Kidney (tissue), 14 donors: ENCODE measurements around the gene PLXNA2. TPM values are rescaled to one million over a fixed set of nuclear protein-coding genes. Genes with fewer than 3 reads are reported as not detected.

ENCODE experiments used
- DNase-seq, 5 donors: peaks; one replicate each; pipeline ENCODE4 v3.0.0-alpha.2; 2013 to 2020
- FAIRE-seq: peaks from 2 replicates; lab custom pipeline; 2012; peaks lifted over from hg19 to GRCh38; lab: Jason Lieb, UNC
- H3K27ac ChIP-seq, 2 donors: one replicate each; pipeline ENCODE4 v1.7.0; 2013; ENCODE audit warnings: low read depth in 2 of 2, low read length in 2 of 2, inconsistent platforms in 1 of 2
- H3K27me3 ChIP-seq: one replicate; pipeline ENCODE4 v1.7.1; 2013; ENCODE audit warnings: low read length, inconsistent platforms; ENCODE audit not compliant: control insufficient read depth, insufficient read depth
- H3K36me3 ChIP-seq, 3 donors: one replicate each; pipeline versions ENCODE4 v1.7.0 to v1.7.1; 2013; ENCODE audit warnings: low read length in 3 of 3, control low read depth in 1 of 3, inconsistent platforms in 1 of 3; ENCODE audit not compliant: insufficient read depth in 3 of 3, control insufficient read depth in 2 of 3
- H3K4me1 ChIP-seq, 3 donors: one replicate each; pipeline versions ENCODE4 v1.7.0 to v1.7.1; 2013; ENCODE audit warnings: low read length in 3 of 3, inconsistent platforms in 1 of 3, low read depth in 1 of 3; ENCODE audit not compliant: control insufficient read depth in 2 of 3, insufficient read depth in 2 of 3
- H3K4me3 ChIP-seq, 3 donors: one replicate each; pipeline versions ENCODE4 v1.7.0 to v1.8.1; 2013; ENCODE audit warnings: low read length in 3 of 3, control low read depth in 1 of 3, inconsistent platforms in 1 of 3
- H3K9ac ChIP-seq, 3 donors: one replicate each; pipeline versions ENCODE4 v1.7.0 to v1.7.1; 2013; ENCODE audit warnings: low read length in 3 of 3, control low read depth in 1 of 3, inconsistent platforms in 1 of 3
- H3K9me3 ChIP-seq, 3 donors: one replicate each; pipeline versions ENCODE4 v1.7.0 to v1.7.1; 2013; ENCODE audit warnings: low read length in 3 of 3, control low read depth in 1 of 3, inconsistent platforms in 1 of 3; ENCODE audit not compliant: control insufficient read depth in 2 of 3, insufficient read depth in 1 of 3
- CTCF ChIP-seq: IDR thresholded peaks from 3 replicates; pipeline ENCODE4 v1.5.1; 2012; ENCODE audit warnings: mild to moderate bottlenecking, moderate library complexity, borderline replicate concordance; ENCODE audit not compliant: insufficient read depth; ENCODE audit errors: extremely low read depth
- intact Hi-C: fragments of 100-400 bp; cut with DNase I; formaldehyde crosslinking; loops from one replicate; pipeline ENCODE4 v1.11.1; 2022
- polyA plus RNA-seq: library from polyadenylated mRNA; stranded (reverse); fragments of 350-450 nt; fragmentation: Illumina TruSeq; extraction: RNeasy Lipid Tissue Mini Kit (QIAGEN cat#74804); gene quantifications from one replicate; pipeline ENCODE4 v1.2.3, GENCODE V29; 2014; ENCODE audit warnings: low read depth, low replicate concordance; ENCODE audit not compliant: insufficient read depth
- total RNA-seq: library from RNA; stranded (reverse); fragmentation: NEBNext Ultra II Directional; extraction: Animal tissue kit (Norgen Biotek cat#: 25700); gene quantifications from one replicate; pipeline ENCODE4 v1.2.1, GENCODE V29; 2021
- donor health status: control.
- donor health status: control.
- donor health status: control.
- donor health status: control.
- donor health status: control.
- donor health status: DM: yes; HTN: yes; CAD: no.
- donor health status: Normal renal cell carcinoma (clear cell type).

PLXNA2 gene
- total and polyA plus RNA-seq, 2 donors from 2014 or later: 2.4 to 27.9 TPM

DNA sequence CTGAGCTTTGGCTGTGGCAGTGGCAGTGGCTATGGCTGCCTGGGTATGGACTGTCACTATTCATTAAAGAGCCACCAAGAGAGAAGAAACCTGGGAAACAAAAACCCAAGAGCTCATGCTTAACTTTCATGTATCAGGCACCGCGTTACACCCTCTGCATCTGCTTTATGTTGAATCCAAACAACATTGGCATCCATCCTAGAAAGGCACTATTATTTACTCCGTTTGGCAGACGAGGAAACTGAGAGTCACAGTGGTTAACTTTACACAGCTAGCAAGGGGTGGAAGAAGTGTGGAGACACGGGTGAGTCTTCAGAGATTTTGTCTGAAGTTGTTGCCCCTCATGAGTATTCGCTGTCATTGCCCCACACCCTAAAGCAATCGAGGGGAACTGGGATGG lies 63.8 kb downstream of the PLXNA2 start:
- Histone ChIP-seq H3K9me3 (no peaks in the 10 kb centered on the region), H3K27me3 (no peaks in the 10 kb centered on the region), H3K36me3 (no peaks in the 10 kb centered on the region), H3K4me1 (peaks cover 3 to 34% (median 13%) of the 10 kb centered on the region in 3 donors), H3K9ac (no peak overlapping the region), H3K27ac (no peak overlapping the region), H3K4me3 (no peak overlapping the region)
- no peak for FAIRE-seq
- TF ChIP-seq CTCF: no peak
- intact Hi-C loops: no loop called here
- DNase-seq: peak in 1 of 5 donors; percentile 68

DNA sequence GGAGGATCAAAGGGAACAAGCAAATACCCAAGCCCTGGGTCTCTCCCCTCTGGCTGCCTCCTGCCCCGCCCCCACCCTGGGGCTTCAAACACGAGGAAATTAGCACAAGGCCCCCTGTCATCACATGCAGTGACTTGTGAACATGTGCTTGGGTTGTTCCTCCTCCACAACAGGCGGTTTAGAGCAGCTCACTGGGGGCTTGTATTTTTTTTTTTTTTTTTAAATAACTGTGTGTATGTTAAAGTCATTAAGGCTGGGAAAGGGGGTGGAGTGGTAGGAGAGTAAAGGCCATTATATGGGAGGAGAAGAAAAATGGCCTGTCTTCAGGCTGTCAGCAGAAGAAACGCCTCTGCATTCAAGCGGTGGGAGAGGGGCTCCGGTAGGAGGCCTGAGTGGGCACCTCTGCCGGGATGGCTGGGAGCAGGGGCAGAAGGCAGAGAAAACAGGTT lies 64.2 kb downstream of the PLXNA2 start:
- Histone ChIP-seq H3K4me1 (peaks cover 3 to 34% (median 16%) of the 10 kb centered on the region in 3 donors), H3K4me3 (no peak overlapping the region), H3K27ac (no peak overlapping the region), H3K9ac (no peak overlapping the region), H3K27me3 (no peaks in the 10 kb centered on the region), H3K36me3 (no peaks in the 10 kb centered on the region), H3K9me3 (no peaks in the 10 kb centered on the region)
- intact Hi-C loops: no loop called here
- FAIRE-seq: no peak
- peak in 4 of 5 donors; percentile 65 to 81 (median 77) for DNase-seq
- no peak for TF ChIP-seq CTCF

DNA sequence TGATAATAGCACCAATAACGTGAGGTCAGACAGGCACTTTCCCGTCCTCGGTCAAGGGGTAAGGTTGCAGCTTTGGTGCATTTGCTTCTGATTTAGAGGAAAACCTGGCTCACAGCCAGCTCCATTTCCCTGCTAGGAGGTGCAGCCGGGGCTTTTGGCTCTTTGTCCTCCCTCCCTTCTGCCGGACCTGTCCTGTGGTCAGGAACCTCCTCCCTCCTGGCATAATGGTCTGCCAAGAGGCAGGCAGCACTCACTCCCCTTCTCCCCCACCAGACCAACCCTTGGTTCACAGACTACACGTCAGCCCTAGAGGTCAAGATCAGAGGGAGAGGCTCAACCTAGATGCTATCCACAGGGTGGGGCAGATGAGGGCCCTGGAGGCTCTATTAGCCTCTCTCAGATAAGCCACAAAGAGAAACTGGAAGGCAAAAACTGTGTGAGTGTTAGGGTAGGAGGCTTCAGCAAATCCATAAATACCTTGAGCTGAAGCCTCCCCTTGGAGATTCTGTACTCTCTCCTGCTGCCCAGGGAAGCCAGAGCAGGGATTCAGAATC lies 64.8 kb downstream of the PLXNA2 start:
- Histone ChIP-seq H3K9me3 (no peaks in the 10 kb centered on the region), H3K36me3 (no peaks in the 10 kb centered on the region), H3K27ac (no peak overlapping the region), H3K4me1 (peaks cover 3 to 34% (median 22%) of the 10 kb centered on the region in 3 donors), H3K27me3 (no peaks in the 10 kb centered on the region), H3K4me3 (no peak overlapping the region), H3K9ac (no peak overlapping the region)
- peak in 1 of 5 donors; percentile 23 for DNase-seq
- intact Hi-C loops: no loop called here
- no peak for FAIRE-seq
- TF ChIP-seq CTCF: no peak
